Mesendoderm (in vitro differentiated cells): ENCODE measurements around the gene ATF7IP2.
A peak's percentile ranks its signal among the peaks of the same experiment; 100 is the strongest.

Experiments
- DNase-seq: peaks from one replicate; pipeline ENCODE4 v3.0.0; 2013
- H2AK5ac ChIP-seq: 2 replicates; pipeline ENCODE4 v1.6.1; 2013; ENCODE audit warnings: low read length, inconsistent platforms
- H2BK120ac ChIP-seq: 2 replicates; pipeline ENCODE4 v1.6.1; 2013; ENCODE audit warnings: low read depth, mild to moderate bottlenecking, low read length, moderate library complexity, mixed read lengths
- H2BK15ac ChIP-seq: replicated peaks from 2 replicates; pipeline ENCODE4 v1.6.1; 2013; ENCODE audit warnings: low read depth, mild to moderate bottlenecking, moderate library complexity
- H2BK5ac ChIP-seq: 2 replicates; pipeline ENCODE4 v1.6.1; 2013; ENCODE audit warnings: low read length, inconsistent platforms
- H3K18ac ChIP-seq: 2 replicates; pipeline ENCODE4 v1.6.1; 2013; ENCODE audit warnings: mild to moderate bottlenecking, low read length, mixed read lengths
- H3K23ac ChIP-seq: one replicate; pipeline ENCODE4 v1.6.1; 2013; ENCODE audit warnings: low read length
- H3K27ac ChIP-seq: 2 replicates; pipeline ENCODE4 v1.5.1; 2013; ENCODE audit warnings: low read depth, mild to moderate bottlenecking, inconsistent platforms, low read length, moderate library complexity
- H3K27me3 ChIP-seq: 2 replicates; pipeline ENCODE4 v1.6.1; 2013; ENCODE audit warnings: low read length, control low read depth, mild to moderate bottlenecking, inconsistent platforms; ENCODE audit not compliant: insufficient read depth, poor library complexity
- H3K36me3 ChIP-seq: 2 replicates; pipeline ENCODE4 v1.6.1; 2013; ENCODE audit warnings: low read length, inconsistent platforms; ENCODE audit not compliant: control insufficient read depth, insufficient read depth
- H3K4ac ChIP-seq: one replicate; pipeline ENCODE4 v1.6.1; 2013; ENCODE audit warnings: low read depth, mild to moderate bottlenecking, low read length, moderate library complexity
- H3K4me1 ChIP-seq: 2 replicates; pipeline ENCODE4 v1.6.1; 2013; ENCODE audit warnings: low read depth, low read length, inconsistent platforms; ENCODE audit not compliant: control insufficient read depth
- H3K4me2 ChIP-seq: 2 replicates; pipeline ENCODE4 v1.6.1; 2013; ENCODE audit warnings: low read length
- H3K4me3 ChIP-seq: 2 replicates; pipeline ENCODE4 v1.5.1; 2013; ENCODE audit warnings: mild to moderate bottlenecking, low read length
- H3K56ac ChIP-seq: one replicate; pipeline ENCODE4 v1.6.1; 2013; ENCODE audit warnings: low read length
- H3K79me1 ChIP-seq: 2 replicates; pipeline ENCODE4 v1.6.1; 2013; ENCODE audit warnings: low read length, inconsistent platforms
- H3K79me2 ChIP-seq: 2 replicates; pipeline ENCODE4 v1.6.1; 2013; ENCODE audit warnings: mild to moderate bottlenecking, low read length; ENCODE audit not compliant: control insufficient read depth, insufficient read depth
- H3K9ac ChIP-seq: 2 replicates; pipeline ENCODE4 v1.6.1; 2013; ENCODE audit warnings: low read length, inconsistent platforms
- H4K5ac ChIP-seq: one replicate; pipeline ENCODE4 v1.6.1; 2013; ENCODE audit warnings: low read length
- H4K8ac ChIP-seq: one replicate; pipeline ENCODE4 v1.6.1; 2013; ENCODE audit warnings: low read depth, mild to moderate bottlenecking, control low read depth, low read length, moderate library complexity
- WGBS: extraction: QIAGEN DNeasy Blood & Tissue Kit; methylation state at CpG from one replicate; pipeline ENCODE4 v1.1.7; 2013; ENCODE audit warnings: low lambda C conversion rate, missing lambda C conversion rate; ENCODE audit not compliant: insufficient coverage; ENCODE audit errors: extremely low coverage; 5-methylcytosine and 5-hydroxymethylcytosine counted together

Gene ATF7IP2

DNA sequence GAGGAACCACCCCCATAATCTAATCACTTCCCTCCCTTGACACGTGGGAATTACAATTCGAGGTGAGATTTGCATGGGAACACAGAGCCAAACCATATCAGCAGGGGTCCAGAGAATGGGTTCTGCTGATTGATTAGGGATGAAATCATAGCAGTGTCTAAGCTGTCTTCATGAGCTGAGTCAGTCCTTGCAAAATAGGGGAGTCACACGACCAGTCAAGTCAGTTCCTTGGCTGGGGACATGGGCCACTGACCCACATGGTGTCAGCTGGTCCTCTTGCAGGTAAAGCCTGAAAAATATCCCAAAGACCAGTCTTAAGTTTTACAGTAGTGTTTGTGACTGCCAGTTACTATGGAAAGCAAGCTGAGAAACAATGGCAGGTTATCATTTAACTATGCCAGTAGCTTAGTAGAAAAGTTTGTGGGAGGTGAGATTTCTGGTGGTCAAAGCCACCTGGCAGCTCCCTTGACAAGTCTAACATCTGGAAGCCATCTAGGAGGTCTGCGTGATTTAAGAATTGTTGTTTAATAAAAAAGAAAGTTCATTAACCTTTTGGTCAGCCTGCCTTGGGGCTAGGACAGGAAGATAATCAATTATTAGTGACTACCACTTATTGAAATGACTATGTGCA is 15.7 kb upstream of the ATF7IP2 start:
- Histone ChIP-seq H4K8ac (no peak overlapping the region), H3K79me1 (no peaks in the 10 kb centered on the region), H2AK5ac (no peak overlapping the region), H2BK15ac (no peak overlapping the region), H3K23ac (no peak overlapping the region), H3K18ac (no peak overlapping the region), H3K4me3 (no peak overlapping the region), H4K5ac (no peak overlapping the region), H3K36me3 (no peaks in the 10 kb centered on the region), H3K56ac (no peak overlapping the region), H3K27me3 (no peaks in the 10 kb centered on the region), H3K27ac (no peak overlapping the region), H3K9ac (no peak overlapping the region), H2BK120ac (no peak overlapping the region), H2BK5ac (no peak overlapping the region), H3K4me2 (no peak overlapping the region), H3K79me2 (no peaks in the 10 kb centered on the region), H3K4ac (no peak overlapping the region), H3K4me1 (peaks cover 2% of the 10 kb centered on the region)
- WGBS = no CpG with 5 or more reads among the region's 4 CpGs
- peak; percentile 81 for DNase-seq

DNA sequence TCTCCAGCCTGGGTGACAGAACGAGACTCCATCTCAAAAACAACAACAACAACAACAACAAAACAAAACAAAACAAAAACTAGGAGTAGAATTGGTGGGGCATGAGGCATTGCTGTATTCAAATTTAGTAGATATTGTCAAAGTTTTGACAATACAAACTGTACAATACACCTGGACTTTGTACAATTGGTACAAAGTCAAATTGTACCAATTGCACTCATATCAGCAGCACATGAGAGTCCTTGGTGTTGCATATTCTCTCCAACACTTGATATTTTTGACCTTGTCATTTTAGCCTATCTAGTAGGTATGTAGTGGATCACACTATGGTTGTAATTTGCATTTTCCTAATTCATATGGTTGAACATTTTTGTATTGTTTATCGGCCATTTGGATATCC is 14.3 kb upstream of the ATF7IP2 start:
- Histone ChIP-seq H3K4ac (no peak overlapping the region), H3K23ac (no peak overlapping the region), H3K4me2 (no peak overlapping the region), H2BK5ac (no peak overlapping the region), H4K5ac (no peak overlapping the region), H3K27ac (no peak overlapping the region), H3K79me2 (no peaks in the 10 kb centered on the region), H2AK5ac (no peak overlapping the region), H3K56ac (no peak overlapping the region), H3K4me3 (no peak overlapping the region), H2BK120ac (no peak overlapping the region), H3K36me3 (no peaks in the 10 kb centered on the region), H3K18ac (no peak overlapping the region), H2BK15ac (no peak overlapping the region), H3K79me1 (no peaks in the 10 kb centered on the region), H3K27me3 (no peaks in the 10 kb centered on the region), H3K9ac (no peak overlapping the region), H4K8ac (no peak overlapping the region), H3K4me1 (peaks cover 2% of the 10 kb centered on the region)
- whole genome bisulfite sequencing = no CpG with 5 or more reads among the region's 2 CpGs
- DNase-seq = no peak

DNA sequence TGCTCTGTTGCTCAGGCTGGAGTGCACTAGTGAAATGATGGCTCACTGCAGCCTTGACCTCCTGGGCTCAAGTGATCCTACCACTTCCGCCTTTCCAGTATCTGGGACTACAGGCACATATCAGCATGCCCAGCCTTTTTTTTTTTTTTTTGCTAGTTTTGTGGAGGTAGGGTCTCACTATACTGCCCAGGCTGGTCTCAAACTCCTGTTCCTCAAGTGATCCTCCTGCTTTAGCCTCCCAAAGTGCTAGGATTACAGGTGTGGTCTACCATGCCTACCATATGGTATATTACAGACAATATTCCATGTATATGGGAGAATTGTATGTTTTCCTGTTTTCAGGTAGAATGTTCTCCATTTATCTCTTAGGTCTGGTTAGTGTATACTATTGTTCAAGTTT is 12.3 kb upstream of the ATF7IP2 start:
- Histone ChIP-seq H3K4me3 (no peak overlapping the region), H2BK15ac (no peak overlapping the region), H3K23ac (no peak overlapping the region), H3K18ac (no peak overlapping the region), H3K4ac (no peak overlapping the region), H3K36me3 (no peaks in the 10 kb centered on the region), H3K79me1 (no peaks in the 10 kb centered on the region), H3K27ac (no peak overlapping the region), H4K8ac (no peak overlapping the region), H3K79me2 (no peaks in the 10 kb centered on the region), H3K27me3 (no peaks in the 10 kb centered on the region), H4K5ac (no peak overlapping the region), H3K4me2 (no peak overlapping the region), H3K4me1 (peaks cover 2% of the 10 kb centered on the region), H3K9ac (no peak overlapping the region), H2AK5ac (no peak overlapping the region), H3K56ac (no peak overlapping the region), H2BK5ac (no peak overlapping the region), H2BK120ac (no peak overlapping the region)
- WGBS = no CpG with 5 or more reads among the region's 1 CpG
- no peak for DNase-seq

DNA sequence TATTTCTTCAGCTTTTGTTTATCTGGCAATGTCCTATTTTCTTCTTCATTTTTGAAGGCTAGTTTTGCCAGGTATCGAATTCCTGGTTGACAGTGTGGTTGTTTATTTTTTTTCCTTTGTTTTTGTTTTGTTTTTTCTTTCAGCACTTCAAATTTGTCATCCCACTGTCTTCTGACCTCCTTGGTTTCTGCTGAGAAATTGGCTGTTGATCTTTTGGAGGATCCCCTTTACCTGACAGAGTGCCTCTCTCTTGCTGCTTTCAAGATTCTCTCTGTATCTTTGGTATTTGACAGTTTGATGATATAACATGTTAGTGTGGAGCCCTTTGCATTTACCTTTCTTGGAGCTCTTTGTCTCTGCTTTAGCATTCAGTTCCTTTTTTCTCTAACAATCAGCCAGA is 9.6 kb upstream of the ATF7IP2 start:
- no peak overlapping the region for H3K18ac ChIP-seq
- H4K8ac ChIP-seq = no peak overlapping the region
- no peaks in the 10 kb centered on the region for H3K4me1 ChIP-seq
- DNase-seq = no peak
- no peak overlapping the region for H2AK5ac ChIP-seq
- no peak overlapping the region for H4K5ac ChIP-seq
- no peaks in the 10 kb centered on the region for H3K79me2 ChIP-seq
- H3K9ac ChIP-seq = no peak overlapping the region
- no CpG with 5 or more reads among the region's 1 CpG for WGBS
- H3K4ac ChIP-seq = no peak overlapping the region
- no peak overlapping the region for H3K56ac ChIP-seq
- no peak overlapping the region for H2BK120ac ChIP-seq
- H3K27ac ChIP-seq = no peak overlapping the region
- no peak overlapping the region for H3K4me3 ChIP-seq
- no peak overlapping the region for H3K4me2 ChIP-seq
- no peak overlapping the region for H2BK15ac ChIP-seq
- no peak overlapping the region for H2BK5ac ChIP-seq
- H3K23ac ChIP-seq = no peak overlapping the region
- no peaks in the 10 kb centered on the region for H3K79me1 ChIP-seq
- H3K27me3 ChIP-seq = no peaks in the 10 kb centered on the region
- no peaks in the 10 kb centered on the region for H3K36me3 ChIP-seq

DNA sequence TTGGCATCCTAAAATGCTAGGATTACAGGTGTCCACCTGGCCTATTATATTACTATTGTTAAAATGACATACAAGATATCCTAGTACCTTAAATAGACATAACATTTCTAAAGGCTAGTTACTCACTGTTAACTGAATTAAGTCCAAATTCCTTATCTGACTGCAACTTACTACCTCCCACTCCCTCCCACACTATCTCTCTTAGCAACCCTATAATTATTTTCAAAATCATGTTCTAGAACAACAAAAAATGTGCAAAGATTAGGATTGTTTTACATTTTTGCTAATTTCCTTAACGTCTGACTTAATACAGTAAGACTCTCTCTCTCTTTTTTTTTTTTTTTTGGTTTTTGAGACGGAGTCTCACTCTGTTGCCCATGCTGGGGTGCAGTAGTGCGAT is 2.2 kb upstream of the ATF7IP2 start:
- H3K9ac ChIP-seq = no peak overlapping the region
- WGBS = no CpG with 5 or more reads among the region's 3 CpGs
- no peak overlapping the region for H2BK120ac ChIP-seq
- no peak for DNase-seq
- H3K4me1 ChIP-seq = no peaks in the 10 kb centered on the region
- no peaks in the 10 kb centered on the region for H3K36me3 ChIP-seq
- H3K18ac ChIP-seq = no peak overlapping the region
- no peak overlapping the region for H2BK5ac ChIP-seq
- no peak overlapping the region for H3K4ac ChIP-seq
- no peak overlapping the region for H3K27ac ChIP-seq
- no peak overlapping the region for H2BK15ac ChIP-seq
- H3K56ac ChIP-seq = no peak overlapping the region
- no peak overlapping the region for H3K4me3 ChIP-seq
- no peak overlapping the region for H2AK5ac ChIP-seq
- H3K79me1 ChIP-seq = no peaks in the 10 kb centered on the region
- H4K8ac ChIP-seq = no peak overlapping the region
- no peak overlapping the region for H3K4me2 ChIP-seq
- H3K27me3 ChIP-seq = no peaks in the 10 kb centered on the region
- peaks cover 3% of the 10 kb centered on the region for H3K79me2 ChIP-seq
- H4K5ac ChIP-seq = no peak overlapping the region
- H3K23ac ChIP-seq = no peak overlapping the region

DNA sequence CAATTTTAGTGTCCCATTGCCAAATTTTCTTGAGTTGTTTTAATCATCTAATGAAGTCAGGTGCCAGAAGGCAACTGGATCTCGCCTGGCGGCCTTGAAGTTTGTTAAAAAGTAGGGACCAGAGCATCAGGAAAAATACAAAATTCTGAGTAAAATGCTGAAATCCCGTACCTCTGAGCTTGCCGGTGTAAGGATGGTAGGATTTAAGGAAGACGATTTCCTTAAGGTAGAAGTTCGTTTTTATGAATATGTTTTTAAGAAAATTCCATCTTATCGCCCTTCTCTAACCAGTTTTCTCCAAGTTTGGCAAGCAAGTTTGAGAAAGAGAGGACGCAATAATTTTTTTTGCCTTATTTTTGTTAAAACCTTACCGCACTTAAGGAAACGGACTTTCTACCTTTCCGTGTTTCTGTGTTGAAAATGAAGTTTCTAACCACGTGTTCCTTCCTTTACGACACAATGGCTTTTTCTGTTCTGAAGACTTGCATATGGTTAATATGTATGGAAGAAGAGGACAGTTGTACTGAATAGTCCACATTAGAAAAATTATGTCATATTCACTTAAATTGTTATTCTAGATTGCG is 748 bp downstream of the ATF7IP2 start:
- WGBS = no CpG with 5 or more reads among the region's 14 CpGs

More for the DNA sequence above, 748 bp downstream of the ATF7IP2 start:
- H4K5ac ChIP-seq = no peak overlapping the region
- peak overlapping the region; percentile 15 for H3K4me2 ChIP-seq
- no peak overlapping the region for H3K18ac ChIP-seq
- no peaks in the 10 kb centered on the region for H3K4me1 ChIP-seq
- no peak overlapping the region for H2BK120ac ChIP-seq
- peaks cover 5% of the 10 kb centered on the region for H3K79me2 ChIP-seq
- peak overlapping the region; percentile 66 for H3K4me3 ChIP-seq
- H3K79me1 ChIP-seq = peaks cover 7% of the 10 kb centered on the region
- H3K9ac ChIP-seq = peak overlapping the region; percentile 60
- peak overlapping the region; percentile 69 for H3K56ac ChIP-seq
- no peak overlapping the region for H2AK5ac ChIP-seq
- H2BK5ac ChIP-seq = no peak overlapping the region
- no peak overlapping the region for H4K8ac ChIP-seq
- H3K4ac ChIP-seq = no peak overlapping the region
- no peak overlapping the region for H2BK15ac ChIP-seq
- DNase-seq = peak; percentile 16
- H3K27me3 ChIP-seq = no peaks in the 10 kb centered on the region
- no peaks in the 10 kb centered on the region for H3K36me3 ChIP-seq
- H3K27ac ChIP-seq = no peak overlapping the region
- no peak overlapping the region for H3K23ac ChIP-seq
